Measurements from ENCODE around the gene MYH14. TPM values are rescaled to one million over a fixed set of nuclear protein-coding genes. Genes with fewer than 3 reads are reported as not detected.

The MYH14 gene
- total and polyA plus RNA-seq, 2 experiments from 2014 or later, result 40.9 to 64.4 TPM

DNA sequence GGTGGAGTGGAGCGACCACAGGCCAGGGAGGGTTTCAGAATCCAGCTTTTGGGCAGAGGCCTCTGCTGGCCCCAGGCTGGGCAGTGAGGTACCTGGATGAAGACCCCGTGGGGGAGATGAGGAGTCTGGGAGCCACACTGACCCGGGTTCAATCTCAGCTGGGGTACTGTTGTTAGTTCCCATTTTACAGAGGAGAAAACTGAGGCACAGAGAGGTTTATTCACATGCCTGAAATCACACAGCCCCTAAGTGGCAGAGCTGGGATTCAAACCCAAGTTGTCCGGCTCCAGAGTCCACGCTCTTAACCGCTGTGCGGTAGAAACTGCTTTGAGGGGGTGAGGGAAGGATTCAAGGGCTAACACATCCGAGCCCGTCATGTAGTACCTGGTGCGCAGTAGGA lies 45.0 kb downstream of the MYH14 start:
- H3K36me3 ChIP-seq (replicated peaks; ENCODE audit: insufficient read depth, low read depth), result no peaks in the 10 kb centered on the region

DNA sequence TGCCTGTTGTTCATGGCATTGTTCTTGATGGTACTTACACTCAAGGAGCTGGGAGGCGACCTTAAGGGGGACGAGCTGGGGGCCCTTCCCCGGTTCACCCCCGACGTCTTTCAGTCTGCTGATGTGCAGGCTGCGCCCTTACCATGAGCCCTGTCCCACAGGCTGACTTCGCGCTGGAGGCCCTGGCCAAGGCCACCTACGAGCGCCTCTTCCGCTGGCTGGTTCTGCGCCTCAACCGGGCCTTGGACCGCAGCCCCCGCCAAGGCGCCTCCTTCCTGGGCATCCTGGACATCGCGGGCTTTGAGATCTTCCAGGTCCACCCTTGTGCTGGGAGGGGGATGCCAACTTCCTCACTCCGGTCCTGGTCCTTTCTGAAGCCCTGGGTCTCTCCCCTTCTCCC lies 45.4 kb downstream of the MYH14 start:
- TF ChIP-seq EZH2phosphoT487 (IDR thresholded peaks at IDR 0.05; ENCODE audit: low read depth, severe bottlenecking, unreplicated experiment) (no peak), EZH2 (IDR thresholded peaks at IDR 0.05; ENCODE audit: borderline replicate concordance) (no peak)
- TF ChIP-seq, protein P1, sequence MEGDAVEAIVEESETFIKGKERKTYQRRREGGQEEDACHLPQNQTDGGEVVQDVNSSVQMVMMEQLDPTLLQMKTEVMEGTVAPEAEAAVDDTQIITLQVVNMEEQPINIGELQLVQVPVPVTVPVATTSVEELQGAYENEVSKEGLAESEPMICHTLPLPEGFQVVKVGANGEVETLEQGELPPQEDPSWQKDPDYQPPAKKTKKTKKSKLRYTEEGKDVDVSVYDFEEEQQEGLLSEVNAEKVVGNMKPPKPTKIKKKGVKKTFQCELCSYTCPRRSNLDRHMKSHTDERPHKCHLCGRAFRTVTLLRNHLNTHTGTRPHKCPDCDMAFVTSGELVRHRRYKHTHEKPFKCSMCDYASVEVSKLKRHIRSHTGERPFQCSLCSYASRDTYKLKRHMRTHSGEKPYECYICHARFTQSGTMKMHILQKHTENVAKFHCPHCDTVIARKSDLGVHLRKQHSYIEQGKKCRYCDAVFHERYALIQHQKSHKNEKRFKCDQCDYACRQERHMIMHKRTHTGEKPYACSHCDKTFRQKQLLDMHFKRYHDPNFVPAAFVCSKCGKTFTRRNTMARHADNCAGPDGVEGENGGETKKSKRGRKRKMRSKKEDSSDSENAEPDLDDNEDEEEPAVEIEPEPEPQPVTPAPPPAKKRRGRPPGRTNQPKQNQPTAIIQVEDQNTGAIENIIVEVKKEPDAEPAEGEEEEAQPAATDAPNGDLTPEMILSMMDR (IDR thresholded peaks at IDR 0.05; ENCODE audit: poor library complexity), result no peak
- DNase-seq (ENCODE audit: low spot score), result no peak
- H4K20me1 ChIP-seq (ENCODE audit: insufficient read depth, poor library complexity, severe bottlenecking), result no peaks in the 10 kb centered on the region
- H3K9me2 ChIP-seq (replicated peaks; ENCODE audit: insufficient read depth), result no peaks in the 10 kb centered on the region
- no peak overlapping the region for H3K4me3 ChIP-seq
- no peak overlapping the region for H3K4me2 ChIP-seq
- WGBS (ENCODE audit: low lambda C conversion rate, missing lambda C conversion rate), result 93% methylated on average over 19 of the region's 19 CpGs
- no peaks in the 10 kb centered on the region for H3K36me3 ChIP-seq (replicated peaks; ENCODE audit: insufficient read depth, low read depth)
- no peaks in the 10 kb centered on the region for H3K4me1 ChIP-seq (ENCODE audit: insufficient read depth)
- H2AFZ ChIP-seq, result no peak overlapping the region
- no peaks in the 10 kb centered on the region for H3K27me3 ChIP-seq
- H3K27ac ChIP-seq, result no peak overlapping the region
- no peaks in the 10 kb centered on the region for H3K79me2 ChIP-seq
- H3K9me3 ChIP-seq (ENCODE audit: low read depth), result no peaks in the 10 kb centered on the region

More for the DNA sequence above, 45.0 kb downstream of the MYH14 start:
- TF ChIP-seq, protein P1 (IDR thresholded peaks at IDR 0.05; ENCODE audit: poor library complexity), result no peak
- TF ChIP-seq EZH2 (IDR thresholded peaks at IDR 0.05; ENCODE audit: borderline replicate concordance) (no peak), EZH2phosphoT487 (IDR thresholded peaks at IDR 0.05; ENCODE audit: low read depth, severe bottlenecking, unreplicated experiment) (no peak)
- Histone ChIP-seq H3K4me1 (ENCODE audit: insufficient read depth) (no peaks in the 10 kb centered on the region), H3K4me2 (no peak overlapping the region), H3K9me2 (replicated peaks; ENCODE audit: insufficient read depth) (no peaks in the 10 kb centered on the region), H3K9me3 (ENCODE audit: low read depth) (no peaks in the 10 kb centered on the region), H2AFZ (no peak overlapping the region), H4K20me1 (ENCODE audit: insufficient read depth, poor library complexity, severe bottlenecking) (no peaks in the 10 kb centered on the region), H3K79me2 (no peaks in the 10 kb centered on the region), H3K27ac (no peak overlapping the region), H3K27me3 (no peaks in the 10 kb centered on the region), H3K4me3 (no peak overlapping the region)
- no peak for DNase-seq (ENCODE audit: low spot score)
- WGBS (ENCODE audit: low lambda C conversion rate, missing lambda C conversion rate), result 96% methylated on average over 10 of the region's 10 CpGs

DNA sequence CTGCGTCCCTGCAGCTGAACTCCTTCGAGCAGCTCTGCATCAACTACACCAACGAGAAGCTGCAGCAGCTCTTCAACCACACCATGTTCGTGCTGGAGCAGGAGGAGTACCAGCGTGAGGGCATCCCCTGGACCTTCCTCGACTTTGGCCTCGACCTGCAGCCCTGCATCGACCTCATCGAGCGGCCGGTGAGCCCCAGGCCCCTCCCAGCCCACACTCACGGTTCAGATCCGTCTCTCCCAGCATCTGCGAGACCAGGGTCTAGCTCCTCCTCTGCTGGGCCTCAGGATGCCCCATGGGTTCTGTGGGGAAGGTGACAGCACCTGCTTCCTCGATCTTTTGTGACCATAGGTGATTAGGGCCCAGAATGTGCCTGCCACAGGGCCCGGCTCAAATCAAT lies 46.2 kb downstream of the MYH14 start:
- Histone ChIP-seq H3K27ac (no peak overlapping the region), H3K27me3 (no peaks in the 10 kb centered on the region), H3K36me3 (replicated peaks; ENCODE audit: insufficient read depth, low read depth) (no peaks in the 10 kb centered on the region), H3K4me1 (ENCODE audit: insufficient read depth) (no peaks in the 10 kb centered on the region), H3K79me2 (no peaks in the 10 kb centered on the region), H3K9me3 (ENCODE audit: low read depth) (no peaks in the 10 kb centered on the region), H3K4me3 (no peak overlapping the region), H4K20me1 (ENCODE audit: insufficient read depth, poor library complexity, severe bottlenecking) (no peaks in the 10 kb centered on the region), H2AFZ (no peak overlapping the region), H3K4me2 (no peak overlapping the region), H3K9me2 (replicated peaks; ENCODE audit: insufficient read depth) (no peaks in the 10 kb centered on the region)
- TF ChIP-seq, protein P1 (IDR thresholded peaks at IDR 0.05; ENCODE audit: poor library complexity), result no peak
- no peak for TF ChIP-seq EZH2 (IDR thresholded peaks at IDR 0.05; ENCODE audit: borderline replicate concordance)
- TF ChIP-seq EZH2phosphoT487 (IDR thresholded peaks at IDR 0.05; ENCODE audit: low read depth, severe bottlenecking, unreplicated experiment), result no peak
- DNase-seq (ENCODE audit: low spot score), result no peak
- WGBS (ENCODE audit: low lambda C conversion rate, missing lambda C conversion rate), result 84% methylated on average over 16 of the region's 16 CpGs
